Hindlimb muscle (tissue), 1 donor: Measurements from ENCODE around the gene CHST12. TPM values are rescaled to one million over a fixed set of nuclear protein-coding genes. Genes with fewer than 3 reads are reported as not detected.
A peak's percentile ranks its signal among the peaks of the same experiment; 100 is the strongest.
"Not testable (repeated sequence)": the region's sequence is repeated elsewhere in the genome, so short reads cannot be mapped to it uniquely, and the experiment has no call there.

Experiments used
- DNase-seq: peaks from one replicate; pipeline ENCODE4 v3.0.0-alpha.2; 2013
- polyA plus RNA-seq: library from polyadenylated mRNA; unstranded; fragments of 120-200 nt; gene quantifications from one replicate; pipeline ENCODE4 v1.2.1, GENCODE V29; 2013; ENCODE audit not compliant: insufficient read length

Gene CHST12
- polyA plus RNA-seq, 1 donor: 10.9 TPM

- no peak for DNase-seq
These were observed 24.2 kb upstream of the CHST12 start for GRCh38 chr7:2379161-2379560.

- DNase-seq: no peak
These were observed 23.5 kb upstream of the CHST12 start for GRCh38 chr7:2379821-2380450.

GRCh38 chr7:2380461-2380860, 22.9 kb upstream of the CHST12 start:
- DNase-seq: no peak

- no peak for DNase-seq
These were observed 22.2 kb upstream of the CHST12 start for GRCh38 chr7:2381227-2381626.

- no peak for DNase-seq
These were observed 21.4 kb upstream of the CHST12 start for GRCh38 chr7:2381881-2382509.

- DNase-seq: no peak
These were observed 19.7 kb upstream of the CHST12 start for GRCh38 chr7:2383543-2384274.

- no peak for DNase-seq
These were observed 18.8 kb upstream of the CHST12 start for GRCh38 chr7:2384354-2385243.

- DNase-seq: not testable (repeated sequence)
These were observed 17.3 kb upstream of the CHST12 start for GRCh38 chr7:2386122-2386521.

- DNase-seq: no peak
These were observed 16.3 kb upstream of the CHST12 start for GRCh38 chr7:2386964-2387669.

- DNase-seq: peak; percentile 27
These were observed 15.3 kb upstream of the CHST12 start for GRCh38 chr7:2387897-2388636.

GRCh38 chr7:2388637-2388954, 14.8 kb upstream of the CHST12 start:
- no peak for DNase-seq

GRCh38 chr7:2390020-2390816, 13.2 kb upstream of the CHST12 start:
- DNase-seq: not testable (repeated sequence)

- DNase-seq: peak; percentile 50
These were observed 9.7 kb upstream of the CHST12 start for GRCh38 chr7:2393706-2394105.

- DNase-seq: no peak
These were observed 8.8 kb upstream of the CHST12 start for GRCh38 chr7:2394566-2395082.

- DNase-seq: no peak
These were observed 4.9 kb upstream of the CHST12 start for GRCh38 chr7:2398506-2398905.

GRCh38 chr7:2399848-2400587, 3.4 kb upstream of the CHST12 start:
- DNase-seq: peak; percentile 66

- DNase-seq: no peak
These were observed 761 bp upstream of the CHST12 start for GRCh38 chr7:2402687-2403013.

GRCh38 chr7:2403718-2404648, 572 bp downstream of the CHST12 start:
- no peak for DNase-seq

GRCh38 chr7:2404714-2405119, 1.3 kb downstream of the CHST12 start:
- DNase-seq: no peak
